IMR-90 (cell line): ENCODE data around the gene ELMOD3.

Experiments
- MAZ ChIP-seq: IDR thresholded peaks from 2 replicates; pipeline ENCODE4 v1.6.1; 2012; ENCODE audit warnings: low read depth, mild to moderate bottlenecking, low read length, improper control_type of control experiment, moderate library complexity, borderline replicate concordance
- MXI1 ChIP-seq: IDR thresholded peaks from 2 replicates; pipeline ENCODE4 v1.6.1; 2012; ENCODE audit warnings: low read depth, mild to moderate bottlenecking, low read length, moderate library complexity, borderline replicate concordance
- POLR2A ChIP-seq: IDR thresholded peaks from 2 replicates; pipeline ENCODE4 v1.6.1; 2012; ENCODE audit warnings: mild to moderate bottlenecking, low read depth, low read length
- RAD21 ChIP-seq: IDR thresholded peaks from 2 replicates; pipeline ENCODE4 v1.6.1; 2012; ENCODE audit warnings: low read length, improper control_type of control experiment
- TF ChIP-seq, protein P1 (sequence below): fragments of 150-350 bp; IDR thresholded peaks from 2 replicates; pipeline ENCODE4 v1.6.1; 2016; ENCODE audit warnings: low read depth, mild to moderate bottlenecking, low read length, moderate library complexity, borderline replicate concordance
- TF ChIP-seq, protein P2 (sequence below): conservative IDR thresholded peaks from 2 replicates; pipeline ENCODE4 v1.5.1; 2012; ENCODE audit warnings: mild to moderate bottlenecking, low read depth, low read length, improper control_type of control experiment

DNA sequence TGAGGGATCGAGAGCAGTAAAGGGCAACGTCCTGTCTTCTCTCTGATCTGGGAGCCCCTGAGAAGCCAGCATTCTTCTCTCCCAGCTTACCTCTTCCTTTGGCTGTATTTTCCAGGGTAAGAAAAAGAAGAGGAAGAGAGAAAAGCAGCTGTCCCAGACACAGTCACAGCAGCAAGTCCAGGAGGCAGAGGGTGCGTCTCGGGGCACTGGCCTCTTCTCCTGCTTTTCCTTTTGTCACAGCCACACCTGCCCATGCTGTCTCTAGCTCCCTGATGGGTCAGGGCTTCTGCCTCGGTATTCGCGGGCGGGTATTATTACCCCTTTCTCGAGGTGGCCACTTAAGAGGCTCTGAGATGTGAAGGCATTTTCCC, 47.1 kb upstream of the ELMOD3 start:
- TF ChIP-seq, protein P1, sequence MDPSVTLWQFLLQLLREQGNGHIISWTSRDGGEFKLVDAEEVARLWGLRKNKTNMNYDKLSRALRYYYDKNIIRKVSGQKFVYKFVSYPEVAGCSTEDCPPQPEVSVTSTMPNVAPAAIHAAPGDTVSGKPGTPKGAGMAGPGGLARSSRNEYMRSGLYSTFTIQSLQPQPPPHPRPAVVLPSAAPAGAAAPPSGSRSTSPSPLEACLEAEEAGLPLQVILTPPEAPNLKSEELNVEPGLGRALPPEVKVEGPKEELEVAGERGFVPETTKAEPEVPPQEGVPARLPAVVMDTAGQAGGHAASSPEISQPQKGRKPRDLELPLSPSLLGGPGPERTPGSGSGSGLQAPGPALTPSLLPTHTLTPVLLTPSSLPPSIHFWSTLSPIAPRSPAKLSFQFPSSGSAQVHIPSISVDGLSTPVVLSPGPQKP = no peak
- TF ChIP-seq POLR2A (no peak), RAD21 (no peak), MAZ (no peak), MXI1 (no peak)
- TF ChIP-seq, protein P2, sequence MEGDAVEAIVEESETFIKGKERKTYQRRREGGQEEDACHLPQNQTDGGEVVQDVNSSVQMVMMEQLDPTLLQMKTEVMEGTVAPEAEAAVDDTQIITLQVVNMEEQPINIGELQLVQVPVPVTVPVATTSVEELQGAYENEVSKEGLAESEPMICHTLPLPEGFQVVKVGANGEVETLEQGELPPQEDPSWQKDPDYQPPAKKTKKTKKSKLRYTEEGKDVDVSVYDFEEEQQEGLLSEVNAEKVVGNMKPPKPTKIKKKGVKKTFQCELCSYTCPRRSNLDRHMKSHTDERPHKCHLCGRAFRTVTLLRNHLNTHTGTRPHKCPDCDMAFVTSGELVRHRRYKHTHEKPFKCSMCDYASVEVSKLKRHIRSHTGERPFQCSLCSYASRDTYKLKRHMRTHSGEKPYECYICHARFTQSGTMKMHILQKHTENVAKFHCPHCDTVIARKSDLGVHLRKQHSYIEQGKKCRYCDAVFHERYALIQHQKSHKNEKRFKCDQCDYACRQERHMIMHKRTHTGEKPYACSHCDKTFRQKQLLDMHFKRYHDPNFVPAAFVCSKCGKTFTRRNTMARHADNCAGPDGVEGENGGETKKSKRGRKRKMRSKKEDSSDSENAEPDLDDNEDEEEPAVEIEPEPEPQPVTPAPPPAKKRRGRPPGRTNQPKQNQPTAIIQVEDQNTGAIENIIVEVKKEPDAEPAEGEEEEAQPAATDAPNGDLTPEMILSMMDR = no peak
